ENCODE data around the gene VTI1A.

The VTI1A gene

GRCh38 chr10:112613620-112614019 lies 166.6 kb downstream of the VTI1A start:
- H3K4me2 ChIP-seq (ENCODE audit: low read depth, low read length) = no peak overlapping the region
- TF ChIP-seq CTCF (IDR thresholded peaks at IDR 0.05; ENCODE audit: low read length) (no peak), EZH2 (optimal IDR thresholded peaks at IDR 0.05; ENCODE audit: low read depth, low read length) (no peak), EZH2phosphoT487 (IDR thresholded peaks at IDR 0.05; ENCODE audit: low read length) (no peak)
- H3K9me2 ChIP-seq (replicated peaks; ENCODE audit: insufficient read depth, low read length) = no peaks in the 10 kb centered on the region
- no peak overlapping the region for H3K9ac ChIP-seq (ENCODE audit: low read length)
- no peak for DNase-seq
- H3K79me2 ChIP-seq (ENCODE audit: low read length) = no peaks in the 10 kb centered on the region
- H3K27me3 ChIP-seq (replicated peaks; ENCODE audit: insufficient read depth, low read length) = no peaks in the 10 kb centered on the region
- no peaks in the 10 kb centered on the region for H3K36me3 ChIP-seq (replicated peaks; ENCODE audit: insufficient read depth, low read length)
- H3F3A ChIP-seq (ENCODE audit: insufficient read depth, low read length) = no peaks in the 10 kb centered on the region
- no peak overlapping the region for H3K27ac ChIP-seq (ENCODE audit: low read length)
- H4K20me1 ChIP-seq (ENCODE audit: insufficient read depth, low read length) = no peaks in the 10 kb centered on the region
- H3K4me1 ChIP-seq (ENCODE audit: low read length) = no peaks in the 10 kb centered on the region
- no peaks in the 10 kb centered on the region for H3K9me3 ChIP-seq (replicated peaks; ENCODE audit: insufficient read depth, low read length)
- H3K4me3 ChIP-seq (ENCODE audit: low read length) = no peak overlapping the region
- H2AFZ ChIP-seq (ENCODE audit: low read length) = no peak overlapping the region

- H3K27me3 ChIP-seq (replicated peaks; ENCODE audit: insufficient read depth, low read length) = no peaks in the 10 kb centered on the region
- TF ChIP-seq EZH2phosphoT487 (IDR thresholded peaks at IDR 0.05; ENCODE audit: low read length) (no peak), EZH2 (optimal IDR thresholded peaks at IDR 0.05; ENCODE audit: low read depth, low read length) (no peak), CTCF (IDR thresholded peaks at IDR 0.05; ENCODE audit: low read length) (no peak)
- H3K4me3 ChIP-seq (ENCODE audit: low read length) = no peak overlapping the region
- no peak overlapping the region for H3K4me2 ChIP-seq (ENCODE audit: low read depth, low read length)
- H3K4me1 ChIP-seq (ENCODE audit: low read length) = no peaks in the 10 kb centered on the region
- H3F3A ChIP-seq (ENCODE audit: insufficient read depth, low read length) = no peaks in the 10 kb centered on the region
- H3K36me3 ChIP-seq (replicated peaks; ENCODE audit: insufficient read depth, low read length) = no peaks in the 10 kb centered on the region
- H3K27ac ChIP-seq (ENCODE audit: low read length) = no peak overlapping the region
- no peaks in the 10 kb centered on the region for H3K9me3 ChIP-seq (replicated peaks; ENCODE audit: insufficient read depth, low read length)
- H3K79me2 ChIP-seq (ENCODE audit: low read length) = no peaks in the 10 kb centered on the region
- no peaks in the 10 kb centered on the region for H3K9me2 ChIP-seq (replicated peaks; ENCODE audit: insufficient read depth, low read length)
- no peak for DNase-seq
- no peak overlapping the region for H3K9ac ChIP-seq (ENCODE audit: low read length)
- H2AFZ ChIP-seq (ENCODE audit: low read length) = no peak overlapping the region
- H4K20me1 ChIP-seq (ENCODE audit: insufficient read depth, low read length) = no peaks in the 10 kb centered on the region
These were observed 167.1 kb downstream of the VTI1A start for GRCh38 chr10:112614072-112614471.

DNA sequence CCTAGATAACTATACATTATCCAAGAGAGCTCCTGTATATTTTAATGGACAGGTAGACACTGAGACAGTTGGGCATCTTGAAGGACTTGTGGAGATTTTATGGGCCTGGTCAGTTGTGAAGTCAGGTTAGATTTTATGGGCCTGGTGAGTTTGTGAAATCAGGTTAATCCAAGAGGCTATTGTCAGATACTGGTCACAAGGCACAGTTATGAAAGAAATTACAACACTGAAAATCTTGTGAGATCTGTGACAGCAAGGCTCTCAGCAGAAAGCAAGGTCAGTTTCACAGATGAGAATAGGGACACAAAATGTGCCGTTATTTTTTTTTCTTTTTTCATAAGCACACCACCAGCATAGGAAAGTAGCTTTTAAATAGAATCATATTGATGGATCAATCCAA lies 167.6 kb downstream of the VTI1A start:
- no peak overlapping the region for H3K9ac ChIP-seq (ENCODE audit: low read length)
- no peaks in the 10 kb centered on the region for H3K4me1 ChIP-seq (ENCODE audit: low read length)
- no peak overlapping the region for H3K4me2 ChIP-seq (ENCODE audit: low read depth, low read length)
- DNase-seq = no peak
- no peaks in the 10 kb centered on the region for H3F3A ChIP-seq (ENCODE audit: insufficient read depth, low read length)
- H4K20me1 ChIP-seq (ENCODE audit: insufficient read depth, low read length) = no peaks in the 10 kb centered on the region
- no peaks in the 10 kb centered on the region for H3K27me3 ChIP-seq (replicated peaks; ENCODE audit: insufficient read depth, low read length)
- no peak overlapping the region for H2AFZ ChIP-seq (ENCODE audit: low read length)
- H3K9me2 ChIP-seq (replicated peaks; ENCODE audit: insufficient read depth, low read length) = no peaks in the 10 kb centered on the region
- no peaks in the 10 kb centered on the region for H3K79me2 ChIP-seq (ENCODE audit: low read length)
- no peak for TF ChIP-seq EZH2phosphoT487 (IDR thresholded peaks at IDR 0.05; ENCODE audit: low read length)
- no peak for TF ChIP-seq CTCF (IDR thresholded peaks at IDR 0.05; ENCODE audit: low read length)
- no peak for TF ChIP-seq EZH2 (optimal IDR thresholded peaks at IDR 0.05; ENCODE audit: low read depth, low read length)
- H3K36me3 ChIP-seq (replicated peaks; ENCODE audit: insufficient read depth, low read length) = no peaks in the 10 kb centered on the region
- H3K27ac ChIP-seq (ENCODE audit: low read length) = no peak overlapping the region
- H3K4me3 ChIP-seq (ENCODE audit: low read length) = no peak overlapping the region
- H3K9me3 ChIP-seq (replicated peaks; ENCODE audit: insufficient read depth, low read length) = no peaks in the 10 kb centered on the region
